Right forelimb (tissue), 1 donor: Measurements from ENCODE around the gene GCDH.
"Not testable (repeated sequence)": the region's sequence is repeated elsewhere in the genome, so short reads cannot be mapped to it uniquely, and the experiment has no call there.

Experiments used
- DNase-seq: peaks from one replicate; pipeline ENCODE4 v3.0.0-alpha.2; 2018

GCDH gene

GRCh38 chr19:12912571-12912970 is 21.6 kb downstream of the GCDH start:
- no peak for DNase-seq

- DNase-seq = peak; percentile 85
These were observed 22.1 kb downstream of the GCDH start for GRCh38 chr19:12913011-12913561.

GRCh38 chr19:12913851-12914690 is 23.1 kb downstream of the GCDH start:
- DNase-seq = peak; percentile 64

- not testable (repeated sequence) for DNase-seq
These were observed 24.9 kb downstream of the GCDH start for GRCh38 chr19:12915860-12916259.

- DNase-seq = no peak
These were observed 27.3 kb downstream of the GCDH start for GRCh38 chr19:12918253-12918652.

GRCh38 chr19:12921047-12921446 is 30.1 kb downstream of the GCDH start:
- no peak for DNase-seq

GRCh38 chr19:12922959-12923358 is 32.0 kb downstream of the GCDH start:
- DNase-seq = no peak

GRCh38 chr19:12924621-12925310 is 33.8 kb downstream of the GCDH start:
- DNase-seq = no peak

GRCh38 chr19:12930002-12930645 is 39.2 kb downstream of the GCDH start:
- no peak for DNase-seq

GRCh38 chr19:12932392-12933286 is 41.7 kb downstream of the GCDH start:
- no peak for DNase-seq

- peak; percentile 96 for DNase-seq
These were observed 42.5 kb downstream of the GCDH start, which contains the start of gene FARSA for GRCh38 chr19:12933287-12934072. TSS of gene FARSA (minus strand) at chr19:12933711. CDS start at chr19:12933696, 15 bp downstream.

GRCh38 chr19:12935071-12935470 is 44.1 kb downstream of the GCDH start:
- no peak for DNase-seq

- DNase-seq = no peak
These were observed 45.6 kb downstream of the GCDH start for GRCh38 chr19:12936582-12936981.

GRCh38 chr19:12937093-12937926 is 46.4 kb downstream of the GCDH start:
- no peak for DNase-seq

- peak; percentile 99 for DNase-seq
These were observed 47.2 kb downstream of the GCDH start, which contains the start of gene CALR for GRCh38 chr19:12937927-12938778. TSS of gene CALR (plus strand) at chr19:12938609. CDS start at chr19:12938680, 71 bp downstream.

- DNase-seq = no peak
These were observed 48.0 kb downstream of the GCDH start for GRCh38 chr19:12938779-12939601.

GRCh38 chr19:12939975-12940423 is 49.0 kb downstream of the GCDH start:
- DNase-seq = no peak

- DNase-seq = no peak
These were observed 49.9 kb downstream of the GCDH start for GRCh38 chr19:12940897-12941296.
